ENCODE results near the gene PDXP. TPM values are rescaled to one million over a fixed set of nuclear protein-coding genes. Genes with fewer than 3 reads are reported as not detected.

Gene PDXP
- total and polyA plus RNA-seq, 2 donors (not counting 3 experiments of a cell fraction or from before 2014, with no cell fraction given) = 18.0 to 20.0 TPM

GRCh38 chr22:37638391-37639069 lies 20.0 kb upstream of the PDXP start:
- H3K4me3 ChIP-seq (replicated peaks in 1 of 3; ENCODE audit: insufficient read depth in 1 of 3, low read depth in 1 of 3, low read length in 3 of 3) = no peak overlapping the region
- CTCF ChIA-PET = interaction anchor here (0.6 to 1.7 kb wide), 4 partner anchors 19 to 177 kb away, joined by 3 to 8 read pairs (median 3); no protein-coding TSS in a partner anchor
- no peaks in the 10 kb centered on the region for H3K36me3 ChIP-seq (ENCODE audit: control insufficient read depth in 2 of 2, extremely low read depth in 1 of 2, insufficient read depth in 2 of 2, low read length in 2 of 2)
- no peak overlapping the region for H3K9ac ChIP-seq (replicated peaks; ENCODE audit: extremely low read depth, insufficient read depth, low read length)
- H3K79me2 ChIP-seq (ENCODE audit: control insufficient read depth, insufficient read depth, low read length) = no peaks in the 10 kb centered on the region
- H3K27me3 ChIP-seq (ENCODE audit: control insufficient read depth in 2 of 2, insufficient read depth in 2 of 2, low read length in 2 of 2) = no peaks in the 10 kb centered on the region
- dilution Hi-C loops (cut with MboI; ENCODE audit: extremely low pct_ligation_motif_present, low sequenced_read_pairs) = no loop called here
- no peak overlapping the region for H3K4me2 ChIP-seq (ENCODE audit: insufficient read depth, low read length)
- POLR2A ChIA-PET = no interaction called here
- intact Hi-C loops (cut with micrococcal nuclease) = no loop called here
- peaks cover 14% of the 10 kb centered on the region for H3K4me1 ChIP-seq (ENCODE audit: control insufficient read depth, extremely low read depth, insufficient read depth, low read length)
- no peak for FAIRE-seq
- H4K20me1 ChIP-seq (replicated peaks; ENCODE audit: control insufficient read depth, extremely low read depth, insufficient read depth, low read length) = no peaks in the 10 kb centered on the region
- no peak overlapping the region for H3K27ac ChIP-seq (ENCODE audit: insufficient read depth, low read depth, low read length)
- no peak for DNase-seq (ENCODE audit: low read depth, low spot score)
- no peak for TF ChIP-seq MAX (IDR thresholded peaks at IDR 0.05; ENCODE audit: insufficient read depth, insufficient read length)
- TF ChIP-seq CTCF (IDR thresholded peaks at IDR 0.05; ENCODE audit: extremely low read depth in 1 of 2, insufficient read depth in 1 of 2, low read depth in 1 of 2, low read length in 2 of 2) = no peak
- TF ChIP-seq JUN (IDR thresholded peaks at IDR 0.05; ENCODE audit: borderline replicate concordance, insufficient read depth, insufficient read length, low read depth) = no peak
- no peak for TF ChIP-seq EZH2 (IDR thresholded peaks at IDR 0.05; ENCODE audit: borderline replicate concordance, low read depth, low read length, severe bottlenecking)
- TF ChIP-seq FOS (IDR thresholded peaks at IDR 0.05; ENCODE audit: borderline replicate concordance, insufficient read depth, low read length) = no peak
- TF ChIP-seq POLR2AphosphoS5 (IDR thresholded peaks at IDR 0.05; ENCODE audit: insufficient read depth, low read depth, low read length) = no peak
- no peak for TF ChIP-seq POLR2A (IDR thresholded peaks at IDR 0.05; ENCODE audit: low read depth, low read length)
- TF ChIP-seq MYC (IDR thresholded peaks at IDR 0.05; ENCODE audit: low read depth, low read length) = no peak
- TF ChIP-seq GATA2 (IDR thresholded peaks at IDR 0.05; ENCODE audit: insufficient read depth, insufficient read length, low read depth, low read length) = no peak
- H2AFZ ChIP-seq (ENCODE audit: low read depth, low read length) = no peak overlapping the region
- no peaks in the 10 kb centered on the region for H3K9me1 ChIP-seq (replicated peaks; ENCODE audit: control insufficient read depth, extremely low read depth, insufficient read depth, low read length)
- BruUV-seq (replicated peaks) = no TSS peak
- no peaks in the 10 kb centered on the region for H3K9me3 ChIP-seq (replicated peaks; ENCODE audit: control insufficient read depth, insufficient read depth, low read length)

Measured in endothelial cell of umbilical vein (primary cell).